Fibroblast of lung (primary cell): ENCODE measurements around the gene NUDT12. TPM values are rescaled to one million over a fixed set of nuclear protein-coding genes. Genes with fewer than 3 reads are reported as not detected.

Experiments used
- DNase-seq, 2 donors: peaks; one replicate each; pipeline versions ENCODE4 v3.0.0 to v3.0.0-alpha.2; 2010; ENCODE audit warnings: low read depth in 2 of 2
- H2AFZ ChIP-seq: 2 replicates; pipeline ENCODE4 v1.5.1; 2012; ENCODE audit warnings: low read length, control low read depth, inconsistent platforms
- H3K27ac ChIP-seq: 2 replicates; pipeline ENCODE4 v1.5.1; 2011; ENCODE audit warnings: low read length, control low read depth; ENCODE audit not compliant: insufficient read depth
- H3K27me3 ChIP-seq: 2 replicates; pipeline ENCODE4 v1.5.1; 2011; ENCODE audit warnings: mild to moderate bottlenecking, low read length; ENCODE audit not compliant: control insufficient read depth, insufficient read depth
- H3K36me3 ChIP-seq: 2 replicates; pipeline ENCODE4 v1.5.1; 2011; ENCODE audit warnings: low read length; ENCODE audit not compliant: control insufficient read depth, insufficient read depth
- H3K4me1 ChIP-seq: 2 replicates; pipeline ENCODE4 v1.5.1; 2011; ENCODE audit warnings: low read length; ENCODE audit not compliant: control insufficient read depth, insufficient read depth; ENCODE audit errors: extremely low read depth
- H3K4me2 ChIP-seq: 2 replicates; pipeline ENCODE4 v1.5.1; 2011; ENCODE audit warnings: low read length, control low read depth; ENCODE audit not compliant: insufficient read depth; ENCODE audit errors: extremely low read depth
- H3K4me3 ChIP-seq, 4 experiments: fragments of 200-600 bp in 1 of 4; sonication (generic) in 1 of 4; replicated peaks in 1 of 4; 2 replicates each; pipeline ENCODE4 v1.5.1; 2011 to 2016; ENCODE audit warnings: low read length in 4 of 4, low read depth in 3 of 4, mild to moderate bottlenecking in 3 of 4, control low read depth in 2 of 4, inconsistent platforms in 1 of 4, mixed read lengths in 1 of 4; ENCODE audit not compliant: insufficient read depth in 1 of 4; ENCODE audit errors: control extremely low read depth in 1 of 4
- H3K79me2 ChIP-seq: 2 replicates; pipeline ENCODE4 v1.5.1; 2012; ENCODE audit warnings: mild to moderate bottlenecking, low read length, inconsistent platforms; ENCODE audit not compliant: control insufficient read depth, insufficient read depth
- H3K9ac ChIP-seq: 2 replicates; pipeline ENCODE4 v1.5.1; 2011; ENCODE audit warnings: mild to moderate bottlenecking, low read length, control low read depth; ENCODE audit not compliant: insufficient read depth
- H3K9me3 ChIP-seq: 2 replicates; pipeline ENCODE4 v1.5.1; 2012; ENCODE audit warnings: low read depth, low read length; ENCODE audit not compliant: control insufficient read depth, insufficient read depth
- H4K20me1 ChIP-seq: 2 replicates; pipeline ENCODE4 v1.5.1; 2011; ENCODE audit warnings: low read length; ENCODE audit not compliant: control insufficient read depth, insufficient read depth; ENCODE audit errors: extremely low read depth
- EZH2 ChIP-seq: IDR thresholded peaks from 2 replicates; pipeline ENCODE4 v1.5.1; 2012; ENCODE audit warnings: low read length, control low read depth, mild to moderate bottlenecking; ENCODE audit errors: missing control alignments
- polyA plus RNA-seq, 2 donors: library from polyadenylated mRNA; depleted of rRNA in 1 of 2; stranded (reverse) in 1 of 2; unstranded in 1 of 2; fragments of >200 nt; gene quantifications; 2 replicates each; pipeline ENCODE4 v1.2.1, GENCODE V29; 2011 to 2012; ENCODE audit warnings: missing spikeins in 1 of 2
- total RNA-seq: library from RNA; depleted of rRNA; stranded (reverse); fragments of >200 nt; gene quantifications from 2 replicates; pipeline ENCODE4 v1.2.1, GENCODE V29; 2014
- TF ChIP-seq, protein P1 (sequence below), 2 donors: IDR thresholded peaks in 1 of 2; conservative IDR thresholded peaks in 1 of 2; 1 replicate in 1 of 2; 2 replicates in 1 of 2; pipeline ENCODE4 v1.5.1; 2011 to 2012; ENCODE audit warnings: low read length in 2 of 2, control low read depth in 1 of 2, inconsistent platforms in 1 of 2, low read depth in 1 of 2, mild to moderate bottlenecking in 1 of 2

NUDT12 gene
- total and polyA plus RNA-seq, 2 donors (not counting 1 experiment from before 2014, with no cell fraction given) = 8.8 to 15.4 TPM

DNA sequence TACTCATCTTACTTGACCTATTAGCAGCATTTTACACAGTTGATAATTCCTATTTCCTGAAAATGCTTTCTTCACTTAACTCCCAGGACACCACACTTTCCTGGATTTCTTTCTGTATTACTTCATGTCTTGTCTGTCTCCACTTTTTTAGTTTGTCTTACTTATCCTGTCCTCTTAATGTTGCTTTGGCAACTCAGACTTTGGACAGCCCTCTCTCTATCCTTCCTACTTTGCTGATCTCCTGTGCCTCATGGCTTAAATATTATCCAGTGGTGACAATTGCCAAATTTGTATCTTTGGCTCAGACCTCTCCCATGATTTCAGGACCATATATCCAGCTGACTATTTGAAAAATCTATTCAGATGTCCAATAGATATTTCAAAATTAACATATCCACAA, 39.8 kb upstream of the NUDT12 start:
- DNase-seq = no peak
- H2AFZ ChIP-seq = no peak overlapping the region
- no peaks in the 10 kb centered on the region for H4K20me1 ChIP-seq
- no peaks in the 10 kb centered on the region for H3K27me3 ChIP-seq
- no peak overlapping the region for H3K27ac ChIP-seq
- H3K36me3 ChIP-seq = no peaks in the 10 kb centered on the region
- no peaks in the 10 kb centered on the region for H3K9me3 ChIP-seq
- no peak overlapping the region for H3K9ac ChIP-seq
- H3K4me3 ChIP-seq = no peak overlapping the region
- no peaks in the 10 kb centered on the region for H3K79me2 ChIP-seq
- no peak overlapping the region for H3K4me2 ChIP-seq
- H3K4me1 ChIP-seq = no peaks in the 10 kb centered on the region
- no peak for TF ChIP-seq EZH2
- TF ChIP-seq, protein P1, sequence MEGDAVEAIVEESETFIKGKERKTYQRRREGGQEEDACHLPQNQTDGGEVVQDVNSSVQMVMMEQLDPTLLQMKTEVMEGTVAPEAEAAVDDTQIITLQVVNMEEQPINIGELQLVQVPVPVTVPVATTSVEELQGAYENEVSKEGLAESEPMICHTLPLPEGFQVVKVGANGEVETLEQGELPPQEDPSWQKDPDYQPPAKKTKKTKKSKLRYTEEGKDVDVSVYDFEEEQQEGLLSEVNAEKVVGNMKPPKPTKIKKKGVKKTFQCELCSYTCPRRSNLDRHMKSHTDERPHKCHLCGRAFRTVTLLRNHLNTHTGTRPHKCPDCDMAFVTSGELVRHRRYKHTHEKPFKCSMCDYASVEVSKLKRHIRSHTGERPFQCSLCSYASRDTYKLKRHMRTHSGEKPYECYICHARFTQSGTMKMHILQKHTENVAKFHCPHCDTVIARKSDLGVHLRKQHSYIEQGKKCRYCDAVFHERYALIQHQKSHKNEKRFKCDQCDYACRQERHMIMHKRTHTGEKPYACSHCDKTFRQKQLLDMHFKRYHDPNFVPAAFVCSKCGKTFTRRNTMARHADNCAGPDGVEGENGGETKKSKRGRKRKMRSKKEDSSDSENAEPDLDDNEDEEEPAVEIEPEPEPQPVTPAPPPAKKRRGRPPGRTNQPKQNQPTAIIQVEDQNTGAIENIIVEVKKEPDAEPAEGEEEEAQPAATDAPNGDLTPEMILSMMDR (conservative IDR thresholded peaks at IDR 0.05 in 1 of 2, IDR thresholded peaks at IDR 0.05 in 1 of 2; ENCODE audit: low read depth in 1 of 2, low read length in 2 of 2) = no peak

DNA sequence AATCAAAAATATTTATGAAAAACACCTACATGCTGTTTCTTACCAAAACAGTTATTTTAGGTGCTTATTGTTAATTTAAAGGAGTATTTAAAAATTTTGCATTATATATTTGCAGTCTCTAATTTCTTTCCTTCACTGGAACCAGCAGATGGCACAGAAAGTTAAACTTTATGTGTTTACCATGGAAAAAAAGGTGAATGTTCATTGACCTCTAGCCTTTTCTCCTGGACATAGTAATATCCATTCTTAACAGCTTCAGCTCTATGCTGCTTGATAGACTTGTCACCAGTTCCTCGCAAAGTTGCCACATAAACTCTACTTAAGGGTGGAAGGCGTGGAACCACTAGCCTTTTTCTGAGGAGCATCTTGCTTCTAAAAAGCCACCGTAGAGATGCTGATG, 38.7 kb upstream of the NUDT12 start:
- Histone ChIP-seq H3K4me1 (no peaks in the 10 kb centered on the region), H3K4me2 (no peak overlapping the region), H3K79me2 (no peaks in the 10 kb centered on the region), H4K20me1 (no peaks in the 10 kb centered on the region), H3K36me3 (no peaks in the 10 kb centered on the region), H2AFZ (no peak overlapping the region), H3K4me3 (no peak overlapping the region), H3K27me3 (no peaks in the 10 kb centered on the region), H3K9ac (no peak overlapping the region), H3K9me3 (no peaks in the 10 kb centered on the region), H3K27ac (no peak overlapping the region)
- no peak for TF ChIP-seq EZH2
- DNase-seq = no peak

DNA sequence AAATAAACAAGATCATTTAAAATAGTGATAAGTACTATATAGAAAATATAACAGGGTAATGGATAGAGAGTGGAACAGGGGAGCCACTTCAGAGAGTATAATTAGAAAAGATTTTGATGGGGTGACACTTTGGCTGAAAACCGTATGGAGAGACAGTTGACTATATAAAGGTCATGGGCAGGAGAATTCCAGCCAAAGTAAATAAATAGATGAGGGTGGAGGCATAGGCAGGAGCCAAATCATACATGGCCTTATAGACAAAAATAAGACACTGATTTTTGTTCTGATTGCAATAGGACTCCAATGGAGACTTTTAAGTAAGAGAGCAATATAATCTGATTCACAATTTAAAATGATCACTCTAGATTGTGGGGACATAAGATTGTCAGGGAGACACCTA, 37.5 kb upstream of the NUDT12 start:
- H3K36me3 ChIP-seq = no peaks in the 10 kb centered on the region
- H3K4me1 ChIP-seq = no peaks in the 10 kb centered on the region
- no peak overlapping the region for H3K4me3 ChIP-seq
- no peak for TF ChIP-seq EZH2
- TF ChIP-seq, protein P1 (conservative IDR thresholded peaks at IDR 0.05 in 1 of 2, IDR thresholded peaks at IDR 0.05 in 1 of 2; ENCODE audit: low read depth in 1 of 2, low read length in 2 of 2) = no peak
- no peak overlapping the region for H3K9ac ChIP-seq
- DNase-seq = no peak
- no peak overlapping the region for H2AFZ ChIP-seq
- H3K4me2 ChIP-seq = no peak overlapping the region
- no peaks in the 10 kb centered on the region for H4K20me1 ChIP-seq
- no peaks in the 10 kb centered on the region for H3K27me3 ChIP-seq
- no peaks in the 10 kb centered on the region for H3K9me3 ChIP-seq
- H3K27ac ChIP-seq = no peak overlapping the region
- H3K79me2 ChIP-seq = no peaks in the 10 kb centered on the region
